A549 (cell line): ENCODE results near the gene NOXA1. TPM values are rescaled to one million over a fixed set of nuclear protein-coding genes. Genes with fewer than 3 reads are reported as not detected.

Source experiments
- ATAC-seq, 2 experiments: fragments of 200-7000 bp in 1 of 2; fragments of >200 bp in 1 of 2; cut with Nextera tagmentation in 1 of 2; cut with Tn5 transposase in 1 of 2; 3 replicates each; pipeline versions ENCODE4 v1.8.0 to v1.9.1; 2018 to 2020; ENCODE audit warnings: mild to moderate bottlenecking in 1 of 2, moderate library complexity in 1 of 2
- CTCF ChIA-PET: fragments of 300-600 bp; sonication (Branson Sonifier 250); formaldehyde crosslinking; extraction: SDS; loops from one replicate; lab custom pipeline; 2021; ENCODE audit warnings: antibody characterized with exemption, inconsistent platforms; lab: Yijun Ruan, JAX
- POLR2A ChIA-PET: fragments of 350-600 bp; formaldehyde crosslinking; extraction: SDS; loops from one replicate; lab custom pipeline; 2021; ENCODE audit warnings: antibody characterized with exemption, inconsistent platforms; lab: Yijun Ruan, JAX
- DNase-seq, 2 experiments: peaks; one replicate each; pipeline versions ENCODE4 v3.0.0 to v3.0.0-alpha.2; 2011 to 2016; ENCODE audit warnings: low read depth in 1 of 2, low spot score in 1 of 2
- FAIRE-seq: peaks from 2 replicates; lab custom pipeline; 2011; peaks lifted over from hg19 to GRCh38; lab: Jason Lieb, UNC
- H3K27ac ChIP-seq, 2 experiments: fragments of >200 bp; sonication (Bioruptor Twin); formaldehyde crosslinking; 3 replicates each; pipeline ENCODE4 v1.5.1; 2016 to 2017
- H3K4me1 ChIP-seq: fragments of >200 bp; sonication (Bioruptor Twin); formaldehyde crosslinking; 3 replicates; pipeline ENCODE4 v1.6.1; 2016
- H3K4me2 ChIP-seq: fragments of >200 bp; sonication (Bioruptor Twin); formaldehyde crosslinking; 3 replicates; pipeline ENCODE4 v1.6.1; 2016
- H3K4me3 ChIP-seq: fragments of >200 bp; sonication (Bioruptor Twin); formaldehyde crosslinking; 3 replicates; pipeline ENCODE4 v1.5.1; 2016
- H3K9me3 ChIP-seq: fragments of >200 bp; sonication (Bioruptor Twin); formaldehyde crosslinking; 3 replicates; pipeline ENCODE4 v1.6.1; 2016
- CBX2 ChIP-seq: fragments of 200-600 bp; sonication (generic); IDR thresholded peaks from 2 replicates; pipeline ENCODE4 v1.6.1; 2016; ENCODE audit warnings: low read depth, mild to moderate bottlenecking, borderline replicate concordance
- CBX8 ChIP-seq: fragments of 200-600 bp; sonication (generic); IDR thresholded peaks from 2 replicates; pipeline ENCODE4 v1.6.1; 2016
- EHF ChIP-seq: fragments of 250-450 bp; sonication (Bioruptor Pico); IDR thresholded peaks from 2 replicates; pipeline ENCODE4 v1.5.0; 2020; ENCODE audit warnings: mild to moderate bottlenecking
- EHMT2 ChIP-seq: fragments of 200-600 bp; sonication (generic); IDR thresholded peaks from 2 replicates; pipeline ENCODE4 v1.6.1; 2016; ENCODE audit warnings: antibody characterized with exemption, low read depth, mild to moderate bottlenecking, moderate library complexity
- FOSL2 ChIP-seq, 2 experiments: fragments of 450-650 bp in 1 of 2; fragments of >200 bp in 1 of 2; sonication (Bioruptor Twin) in 1 of 2; formaldehyde crosslinking; IDR thresholded peaks; 2 replicates each; pipeline versions ENCODE4 v1.5.0 to v1.6.1; 2016 to 2020; ENCODE audit warnings: mild to moderate bottlenecking in 1 of 2, moderate library complexity in 1 of 2
- FOXS1 ChIP-seq: fragments of 250-450 bp; sonication (Bioruptor Pico); IDR thresholded peaks from 2 replicates; pipeline ENCODE4 v1.5.0; 2020; ENCODE audit warnings: mild to moderate bottlenecking, moderate library complexity
- GATA3 ChIP-seq: IDR thresholded peaks from 2 replicates; pipeline ENCODE4 v1.6.1; 2012; ENCODE audit warnings: borderline replicate concordance
- HOXB13 ChIP-seq: fragments of 250-450 bp; sonication (Bioruptor Pico); IDR thresholded peaks from 2 replicates; pipeline ENCODE4 v1.5.0; 2020; ENCODE audit warnings: low read depth, mild to moderate bottlenecking, moderate library complexity
- HOXB5 ChIP-seq: fragments of 250-450 bp; sonication (Bioruptor Pico); IDR thresholded peaks from 2 replicates; pipeline ENCODE4 v1.5.0; 2020; ENCODE audit warnings: mild to moderate bottlenecking, moderate library complexity
- JUN ChIP-seq, 2 experiments: fragments of >200 bp; sonication (Bioruptor Twin); formaldehyde crosslinking; IDR thresholded peaks; 2 replicates in 1 of 2; 3 replicates in 1 of 2; pipeline ENCODE4 v1.6.1; 2016 to 2017
- KDM1A ChIP-seq: fragments of 200-600 bp; sonication (generic); IDR thresholded peaks from 2 replicates; pipeline ENCODE4 v1.6.1; 2016; ENCODE audit warnings: low read depth, mild to moderate bottlenecking
- MAZ ChIP-seq: fragments of 150-350 bp; IDR thresholded peaks from 2 replicates; pipeline ENCODE4 v1.6.1; 2014; ENCODE audit warnings: antibody characterized with exemption, low read depth, low read length, borderline replicate concordance
- MYC ChIP-seq: IDR thresholded peaks from 2 replicates; pipeline ENCODE4 v1.6.1; 2012; ENCODE audit warnings: mild to moderate bottlenecking, inconsistent platforms, low read length, improper control_type of control experiment, borderline replicate concordance
- NFE2L2 ChIP-seq: fragments of 150-350 bp; conservative IDR thresholded peaks from 2 replicates; pipeline ENCODE4 v1.6.1; 2014; ENCODE audit warnings: low read length
- PHF8 ChIP-seq: fragments of 200-600 bp; sonication (generic); IDR thresholded peaks from 2 replicates; pipeline ENCODE4 v1.6.1; 2016; ENCODE audit warnings: low read depth, mild to moderate bottlenecking, antibody characterized with exemption, moderate library complexity, borderline replicate concordance
- POLR2A ChIP-seq: IDR thresholded peaks from 2 replicates; pipeline ENCODE4 v1.6.1; 2012; ENCODE audit warnings: mild to moderate bottlenecking, low read length
- SREBF2 ChIP-seq: fragments of 450-650 bp; IDR thresholded peaks from 2 replicates; pipeline ENCODE4 v1.6.1; 2014; ENCODE audit warnings: mild to moderate bottlenecking, moderate library complexity
- TP53 ChIP-seq: fragments of 250-450 bp; sonication (Bioruptor Pico); IDR thresholded peaks from 2 replicates; pipeline ENCODE4 v1.5.0; 2021; ENCODE audit warnings: mild to moderate bottlenecking, moderate library complexity
- ZC3H11A ChIP-seq: fragments of 450-650 bp; IDR thresholded peaks from 2 replicates; pipeline ENCODE4 v1.6.1; 2014; ENCODE audit warnings: antibody characterized with exemption, mild to moderate bottlenecking
- ZNF302 ChIP-seq: fragments of 250-450 bp; sonication (Bioruptor Pico); IDR thresholded peaks from 2 replicates; pipeline ENCODE4 v1.9.0; 2021; ENCODE audit warnings: inconsistent platforms, mild to moderate bottlenecking, moderate library complexity
- WGBS: methylation state at CpG from one replicate; pipeline ENCODE4 v1.1.6; 2017; ENCODE audit errors: missing lambda C conversion rate; 5-methylcytosine and 5-hydroxymethylcytosine counted together
- polyA plus RNA-seq, 4 experiments: library from polyadenylated mRNA; depleted of rRNA in 3 of 4; stranded (reverse); fragments of >200 nt; fragmentation: RNase III in 1 of 4; extraction: RNeasy Plus Mini Kit Qiagen cat#74134 plus additional on column Dnase treatment in 1 of 4; gene quantifications; 2 replicates in 3 of 4; 3 replicates in 1 of 4; pipeline ENCODE4 v1.2.3, GENCODE V29; 2011 to 2017
- TF ChIP-seq, protein P1 (sequence below): IDR thresholded peaks from 2 replicates; pipeline ENCODE4 v1.6.1; 2012
- TF ChIP-seq, protein P2 (sequence below): fragments of 450-650 bp; IDR thresholded peaks from 2 replicates; pipeline ENCODE4 v1.6.1; 2014; ENCODE audit warnings: antibody characterized with exemption
- TF ChIP-seq, protein P3 (sequence below): IDR thresholded peaks from 2 replicates; pipeline ENCODE4 v1.6.1; 2012; ENCODE audit warnings: low read depth, borderline replicate concordance

The NOXA1 gene
- polyA plus RNA-seq, 2 of the 4 experiments (the other 2 are of a cell fraction), result 0.44 to 1.5 TPM

DNA sequence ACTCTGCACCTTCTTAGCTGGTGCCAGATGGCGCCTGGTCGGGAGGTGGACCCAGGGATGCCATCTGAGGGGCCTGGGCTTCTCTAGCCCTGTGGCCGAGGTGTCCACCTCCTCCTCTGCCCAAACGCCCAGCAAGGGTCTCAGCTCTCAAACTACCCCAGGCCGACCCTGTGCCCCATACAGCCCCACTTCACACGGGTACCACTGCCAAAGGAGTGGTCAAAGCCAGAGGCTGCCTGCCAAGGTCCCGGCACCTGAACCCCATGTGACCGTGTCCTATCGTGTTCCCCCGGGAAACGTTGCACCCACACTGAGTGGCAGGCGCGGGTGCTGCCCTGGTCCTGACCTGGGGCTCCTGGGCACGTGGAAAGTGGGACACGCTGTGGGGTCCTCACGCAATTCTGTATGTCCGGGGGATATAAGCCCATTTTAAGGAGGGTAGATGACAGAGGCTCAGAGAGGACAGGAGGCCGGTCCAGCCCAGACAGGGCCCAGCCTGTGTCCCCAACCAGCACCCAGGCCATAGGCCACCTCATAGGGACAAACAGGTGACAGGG is 16.0 kb downstream of the NOXA1 start:
- ATAC-seq, result no peak
- no peak for FAIRE-seq
- Histone ChIP-seq H3K27ac (no peak overlapping the region), H3K4me1 (peaks cover 13% of the 10 kb centered on the region)
- no peak for DNase-seq
- WGBS, result 49% methylated on average over 16 of the region's 18 CpGs
- TF ChIP-seq CBX8, result no peak
- TF ChIP-seq MAZ, result no peak
- TF ChIP-seq CBX2, result no peak
- TF ChIP-seq, all 56 proteins: peak for 0
- Histone ChIP-seq H3K4me2 (no peak overlapping the region), H3K9me3 (no peaks in the 10 kb centered on the region), H3K4me3 (no peak overlapping the region)
- ChIA-PET CTCF (interaction anchor here (1.0 to 1.2 kb wide), 2 partner anchors 11 to 16 kb away, joined by 3 to 4 read pairs; partner anchors contain the start of genes EXD3 and NOXA1), POLR2A (no interaction called here)

DNA sequence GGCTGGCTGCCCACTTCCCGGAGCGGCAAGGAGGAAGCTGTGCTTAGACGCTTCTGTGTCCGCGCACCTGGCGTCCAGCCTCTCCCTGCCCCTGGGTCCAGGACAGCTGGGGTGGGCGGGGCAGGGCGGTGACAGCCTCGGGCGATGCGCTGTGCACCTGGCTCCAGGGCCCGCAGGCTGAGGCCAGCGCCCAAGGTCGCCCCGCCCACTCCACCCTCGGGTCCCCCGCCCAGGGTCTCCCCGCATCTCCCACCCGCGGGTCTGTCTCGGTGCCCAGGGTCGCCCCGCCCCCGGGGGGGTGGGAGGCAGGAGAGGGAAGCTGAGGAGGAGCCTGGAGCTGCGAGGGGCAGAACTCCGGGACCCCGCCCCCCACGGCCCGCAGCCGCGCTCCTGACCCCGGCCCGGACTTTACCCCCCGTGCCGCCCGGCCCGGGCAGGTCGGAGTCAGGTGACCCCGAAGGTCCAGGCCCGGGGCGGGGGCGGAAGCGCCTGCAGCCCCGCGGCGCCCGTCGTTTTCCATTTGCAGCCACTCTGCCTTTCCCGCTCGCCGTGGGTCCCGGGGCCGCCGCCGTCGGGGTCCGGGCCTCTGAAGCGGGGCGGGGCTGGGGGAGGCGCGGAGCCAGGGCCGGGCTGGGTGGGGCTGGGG is 18.2 kb downstream of the NOXA1 start, which contains the start of gene ENTPD8:
ENTPD8 (minus strand) TSS at position 69 of the 646 bp plus-strand sequence. CDS start 3,072 bp downstream, outside the sequence.
- H3K4me3 ChIP-seq, result peak within 1 kb of the TSS; percentile 59
- H3K4me2 ChIP-seq, result peak within 1 kb of the TSS; percentile 79
- FAIRE-seq, result no peak
- TF ChIP-seq NFE2L2 (no peak), ZNF302 (no peak)
- TF ChIP-seq, protein P1, sequence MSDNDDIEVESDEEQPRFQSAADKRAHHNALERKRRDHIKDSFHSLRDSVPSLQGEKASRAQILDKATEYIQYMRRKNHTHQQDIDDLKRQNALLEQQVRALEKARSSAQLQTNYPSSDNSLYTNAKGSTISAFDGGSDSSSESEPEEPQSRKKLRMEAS, result 0 out of 2 replicates have a peak, but pooled peaks have one; percentile 17
- TF ChIP-seq, all 56 proteins: peak for 1
- peak within 1 kb of the TSS; percentile 51 to 81 for H3K27ac ChIP-seq
- H3K4me1 ChIP-seq, result peaks cover 13% of the 10 kb centered on the region
- POLR2A ChIA-PET, result interaction anchor here (0.5 to 1.1 kb wide), 2 partner anchors 18 to 55 kb away, joined by 3 to 6 read pairs; partner anchors contain the start of genes EXD3 and NOXA1
- peak; percentile 66 to 76 for DNase-seq
- CTCF ChIA-PET, result interaction anchor here (1.0 to 7.6 kb wide), 5 partner anchors 11 to 139 kb away, joined by 3 to 98 read pairs (median 25); partner anchors contain the start of genes EXD3, NOXA1 and NRARP
- WGBS, result 5% methylated on average over 18 of the region's 62 CpGs
- H3K9me3 ChIP-seq, result no peaks in the 10 kb centered on the region
- peak; percentile 66 to 79 for ATAC-seq

DNA sequence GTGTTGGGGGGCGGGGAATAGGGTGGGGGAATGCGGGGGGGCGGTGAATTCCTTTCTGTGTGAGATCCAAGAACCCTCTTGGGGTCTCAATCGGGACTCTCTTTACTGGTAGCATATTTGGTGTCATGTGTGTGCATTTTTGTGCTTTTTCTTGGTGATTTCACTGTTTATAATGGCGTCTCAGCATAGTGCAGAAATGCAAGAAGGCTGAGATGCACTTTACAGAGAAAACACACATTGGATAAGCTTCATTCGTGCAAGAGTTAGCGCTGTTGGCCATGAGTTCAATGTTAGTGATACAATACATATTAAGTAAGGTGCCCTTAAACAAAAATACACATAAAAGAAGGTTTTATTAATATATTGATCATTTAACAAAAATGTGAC is 18.7 kb downstream of the NOXA1 start:
- 10% methylated on average over 6 of the region's 7 CpGs for WGBS
- Histone ChIP-seq H3K27ac (peak overlapping the region; percentile 51 to 81; a peak in 5 of 6 replicates), H3K4me2 (peak overlapping the region; percentile 79), H3K4me3 (peak overlapping the region; percentile 59), H3K4me1 (peaks cover 10% of the 10 kb centered on the region), H3K9me3 (no peaks in the 10 kb centered on the region)
- POLR2A ChIA-PET, result interaction anchor here (0.5 to 1.1 kb wide), 3 partner anchors 19 to 54 kb away, joined by 3 to 6 read pairs (median 5); partner anchors contain the start of genes EXD3 and NOXA1
- ATAC-seq (peak in 1 of 2 experiments; percentile 4; a peak in 2 of 6 replicates), DNase-seq (no peak), FAIRE-seq (no peak)
- CTCF ChIA-PET, result interaction anchor here (1.0 to 7.6 kb wide), 5 partner anchors 11 to 140 kb away, joined by 3 to 98 read pairs (median 25); partner anchors contain the start of genes EXD3, NOXA1 and NRARP
- TF ChIP-seq KDM1A (no peak), PHF8 (no peak), ZNF302 (no peak), MYC (no peak), TP53 (CRISPR knock-in tag) (no peak), FOXS1 (CRISPR knock-in tag) (no peak), HOXB13 (no peak), EHMT2 (no peak), SREBF2 (no peak), GATA3 (no peak), JUN (IDR thresholded peaks at IDR 0.05) (no peak)

DNA sequence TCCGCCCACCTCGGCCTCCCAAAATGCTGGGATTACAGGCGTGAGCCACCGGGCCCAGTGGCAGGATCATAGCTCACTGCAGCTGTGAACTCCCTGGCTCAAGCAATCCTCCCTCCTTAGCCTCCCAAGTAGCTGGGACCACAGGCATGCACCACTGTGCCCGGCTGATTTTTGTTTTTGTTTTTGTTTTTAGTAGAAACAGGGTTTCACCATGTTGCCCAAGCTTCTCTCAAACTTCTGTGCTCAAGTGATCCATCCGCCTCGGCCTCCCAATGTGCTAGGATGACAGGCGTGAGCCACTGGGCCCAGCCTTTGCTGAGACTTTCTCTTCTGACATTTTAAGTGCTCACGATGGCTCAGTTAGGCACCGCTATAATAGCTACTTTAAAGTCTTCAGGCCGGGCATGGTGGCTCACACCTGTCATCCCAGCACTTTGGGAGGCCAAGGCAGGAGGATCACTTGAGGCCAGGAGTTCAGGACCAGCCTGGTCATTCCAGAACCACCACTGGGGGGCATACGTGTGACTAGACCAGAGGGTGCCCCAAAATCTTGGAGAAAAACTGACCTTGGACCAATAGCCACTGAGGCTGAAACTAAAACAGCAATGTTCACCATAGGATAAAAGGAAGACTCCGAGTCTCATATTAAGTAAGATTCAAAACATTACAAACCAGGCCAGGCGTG is 21.1 kb downstream of the NOXA1 start:
- ChIA-PET CTCF (interaction anchor here (1.0 to 7.6 kb wide), 13 partner anchors 7 to 157 kb away, joined by 3 to 98 read pairs (median 9); partner anchors contain the start of genes EXD3, NOXA1, NRARP and NSMF), POLR2A (interaction anchor here (1.0 kb wide), 2 partner anchors 15 to 21 kb away, joined by 4 read pairs; partner anchors contain the start of genes EXD3, NOXA1 and NSMF)
- ATAC-seq (no peak), DNase-seq (no peak), FAIRE-seq (no peak)
- Histone ChIP-seq H3K4me1 (peaks cover 10% of the 10 kb centered on the region), H3K4me2 (no peak overlapping the region), H3K4me3 (no peak overlapping the region), H3K27ac (no peak overlapping the region), H3K9me3 (no peaks in the 10 kb centered on the region)
- 82% methylated on average over 13 of the region's 14 CpGs for WGBS
- TF ChIP-seq FOSL2 (IDR thresholded peaks at IDR 0.05), result no peak
- no peak for TF ChIP-seq FOSL2 (CRISPR knock-in tag; IDR thresholded peaks at IDR 0.05)
- TF ChIP-seq EHF (CRISPR knock-in tag), result no peak
- no peak for TF ChIP-seq FOXS1 (CRISPR knock-in tag)
- no peak for TF ChIP-seq TP53 (CRISPR knock-in tag)
- no peak for TF ChIP-seq HOXB5 (CRISPR knock-in tag)
- TF ChIP-seq, protein P2, sequence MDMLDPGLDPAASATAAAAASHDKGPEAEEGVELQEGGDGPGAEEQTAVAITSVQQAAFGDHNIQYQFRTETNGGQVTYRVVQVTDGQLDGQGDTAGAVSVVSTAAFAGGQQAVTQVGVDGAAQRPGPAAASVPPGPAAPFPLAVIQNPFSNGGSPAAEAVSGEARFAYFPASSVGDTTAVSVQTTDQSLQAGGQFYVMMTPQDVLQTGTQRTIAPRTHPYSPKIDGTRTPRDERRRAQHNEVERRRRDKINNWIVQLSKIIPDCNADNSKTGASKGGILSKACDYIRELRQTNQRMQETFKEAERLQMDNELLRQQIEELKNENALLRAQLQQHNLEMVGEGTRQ, result no peak
- TF ChIP-seq, protein P3, sequence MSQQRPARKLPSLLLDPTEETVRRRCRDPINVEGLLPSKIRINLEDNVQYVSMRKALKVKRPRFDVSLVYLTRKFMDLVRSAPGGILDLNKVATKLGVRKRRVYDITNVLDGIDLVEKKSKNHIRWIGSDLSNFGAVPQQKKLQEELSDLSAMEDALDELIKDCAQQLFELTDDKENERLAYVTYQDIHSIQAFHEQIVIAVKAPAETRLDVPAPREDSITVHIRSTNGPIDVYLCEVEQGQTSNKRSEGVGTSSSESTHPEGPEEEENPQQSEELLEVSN, result no peak
- TF ChIP-seq PHF8, result no peak
- TF ChIP-seq POLR2A, result no peak
- TF ChIP-seq ZC3H11A, result no peak
- TF ChIP-seq JUN (IDR thresholded peaks at IDR 0.05), result no peak
